Natural killer cell (primary cell): Measurements from ENCODE around the gene COL19A1. TPM values are rescaled to one million over a fixed set of nuclear protein-coding genes. Genes with fewer than 3 reads are reported as not detected.

ENCODE experiments used
- ATAC-seq, 3 donors: fragments of 150-1000 bp in 2 of 3; fragments of 200-7000 bp in 1 of 3; cut with Tn5 transposase; 1 replicate in 1 of 3; 2 replicates in 2 of 3; pipeline ENCODE4 v1.10.0; 2021; ENCODE audit warnings: mild to moderate bottlenecking in 2 of 3, moderate library complexity in 2 of 3
- DNase-seq, 2 donors: peaks; one replicate each; pipeline versions ENCODE4 v3.0.0 to v3.0.0-alpha.2; 2013 to 2021; ENCODE audit warnings: mixed read lengths in 1 of 2
- H3K27ac ChIP-seq: one replicate; pipeline ENCODE4 v1.5.1; 2013; ENCODE audit warnings: mild to moderate bottlenecking, low read length
- H3K27me3 ChIP-seq: one replicate; pipeline ENCODE4 v1.6.1; 2013; ENCODE audit warnings: low read length; ENCODE audit not compliant: control insufficient read depth, insufficient read depth
- H3K36me3 ChIP-seq: one replicate; pipeline ENCODE4 v1.6.1; 2013; ENCODE audit warnings: low read length; ENCODE audit not compliant: control insufficient read depth, insufficient read depth
- H3K4me1 ChIP-seq: one replicate; pipeline ENCODE4 v1.6.1; 2013; ENCODE audit warnings: low read length; ENCODE audit not compliant: control insufficient read depth, insufficient read depth
- H3K4me3 ChIP-seq: one replicate; pipeline ENCODE4 v1.5.1; 2013; ENCODE audit warnings: low read length
- H3K9me3 ChIP-seq: one replicate; pipeline ENCODE4 v1.6.1; 2013; ENCODE audit warnings: low read length; ENCODE audit not compliant: control insufficient read depth, insufficient read depth
- H3K27ac Mint-ChIP-seq, 2 donors: one replicate each; pipeline ENCODE4 v1.8.0; 2022; ENCODE audit warnings: mild to moderate bottlenecking in 2 of 2, mixed read lengths in 2 of 2, moderate library complexity in 1 of 2
- H3K27me3 Mint-ChIP-seq, 2 donors: one replicate each; pipeline ENCODE4 v1.8.0; 2022; ENCODE audit warnings: low read depth in 2 of 2, mixed read lengths in 2 of 2
- H3K36me3 Mint-ChIP-seq: one replicate; pipeline ENCODE4 v1.8.0; 2022; ENCODE audit warnings: mixed read lengths
- H3K4me1 Mint-ChIP-seq, 2 donors: one replicate each; pipeline ENCODE4 v1.8.0; 2022; ENCODE audit warnings: mixed read lengths in 2 of 2
- H3K4me3 Mint-ChIP-seq: one replicate; pipeline ENCODE4 v1.8.0; 2022; ENCODE audit warnings: mild to moderate bottlenecking, moderate library complexity, mixed read lengths
- H3K9me3 Mint-ChIP-seq, 2 donors: one replicate each; pipeline ENCODE4 v1.8.0; 2022; ENCODE audit warnings: mixed read lengths in 2 of 2
- WGBS: methylation state at CpG from one replicate; pipeline ENCODE4 v1.1.7; 2013; ENCODE audit warnings: missing lambda C conversion rate; ENCODE audit not compliant: insufficient coverage; 5-methylcytosine and 5-hydroxymethylcytosine counted together
- intact Hi-C: fragments of 100-400 bp; cut with micrococcal nuclease; formaldehyde crosslinking; loops from one replicate; pipeline ENCODE4 v1.14.2; 2022
- total RNA-seq, 4 donors: library from RNA; stranded (reverse); fragments of 120-200 nt in 1 of 4; gene quantifications; one replicate each; pipeline versions ENCODE4 v1.2.3 to v1.2.4, GENCODE V29; 2013 to 2022
- TF ChIP-seq, protein P1 (sequence below): fragments of 200-600 bp; IDR thresholded peaks from one replicate; pipeline ENCODE4 v1.8.0; 2022; ENCODE audit warnings: antibody characterized with exemption

The COL19A1 gene
- total RNA-seq, 3 donors from 2014 or later (not counting 1 experiment from before 2014, with no cell fraction given) = 0.07 to 0.33 (median 0.18) TPM

DNA sequence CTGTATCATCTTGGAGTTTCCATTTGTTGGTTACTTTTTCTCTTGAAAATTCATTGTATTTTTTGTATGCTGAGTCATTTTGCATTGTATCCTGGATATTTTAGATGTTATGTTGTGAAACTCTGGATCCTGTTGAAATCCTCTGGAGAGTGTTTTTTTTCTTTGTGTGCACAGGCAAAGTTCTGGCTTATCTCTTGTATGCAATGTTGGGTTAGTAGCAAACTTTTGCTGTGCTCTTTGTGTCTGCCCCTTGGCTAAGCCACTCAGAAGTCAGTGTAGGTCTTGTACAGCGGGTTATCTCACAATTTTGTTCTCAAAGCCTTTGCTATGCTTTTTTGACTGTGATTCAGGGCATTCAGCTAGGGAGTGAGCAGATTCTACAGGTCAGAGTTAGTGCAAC is 40.5 kb upstream of the COL19A1 start:
- Mint-ChIP-seq H3K27ac (no peak overlapping the region), H3K4me1 (no peaks in the 10 kb centered on the region), H3K9me3 (no peaks in the 10 kb centered on the region), H3K27me3 (peaks cover 4 to 9% of the 10 kb centered on the region in 2 donors), H3K36me3 (no peaks in the 10 kb centered on the region), H3K4me3 (no peak overlapping the region)
- WGBS = 95% methylated on average over 1 of the region's 1 CpG
- Histone ChIP-seq H3K9me3 (no peaks in the 10 kb centered on the region), H3K4me1 (no peaks in the 10 kb centered on the region), H3K27me3 (no peaks in the 10 kb centered on the region), H3K4me3 (no peak overlapping the region), H3K36me3 (no peaks in the 10 kb centered on the region), H3K27ac (no peak overlapping the region)
- DNase-seq (no peak), ATAC-seq (no peak)
- intact Hi-C loops = no loop called here
- TF ChIP-seq, protein P1, sequence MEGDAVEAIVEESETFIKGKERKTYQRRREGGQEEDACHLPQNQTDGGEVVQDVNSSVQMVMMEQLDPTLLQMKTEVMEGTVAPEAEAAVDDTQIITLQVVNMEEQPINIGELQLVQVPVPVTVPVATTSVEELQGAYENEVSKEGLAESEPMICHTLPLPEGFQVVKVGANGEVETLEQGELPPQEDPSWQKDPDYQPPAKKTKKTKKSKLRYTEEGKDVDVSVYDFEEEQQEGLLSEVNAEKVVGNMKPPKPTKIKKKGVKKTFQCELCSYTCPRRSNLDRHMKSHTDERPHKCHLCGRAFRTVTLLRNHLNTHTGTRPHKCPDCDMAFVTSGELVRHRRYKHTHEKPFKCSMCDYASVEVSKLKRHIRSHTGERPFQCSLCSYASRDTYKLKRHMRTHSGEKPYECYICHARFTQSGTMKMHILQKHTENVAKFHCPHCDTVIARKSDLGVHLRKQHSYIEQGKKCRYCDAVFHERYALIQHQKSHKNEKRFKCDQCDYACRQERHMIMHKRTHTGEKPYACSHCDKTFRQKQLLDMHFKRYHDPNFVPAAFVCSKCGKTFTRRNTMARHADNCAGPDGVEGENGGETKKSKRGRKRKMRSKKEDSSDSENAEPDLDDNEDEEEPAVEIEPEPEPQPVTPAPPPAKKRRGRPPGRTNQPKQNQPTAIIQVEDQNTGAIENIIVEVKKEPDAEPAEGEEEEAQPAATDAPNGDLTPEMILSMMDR = no peak

DNA sequence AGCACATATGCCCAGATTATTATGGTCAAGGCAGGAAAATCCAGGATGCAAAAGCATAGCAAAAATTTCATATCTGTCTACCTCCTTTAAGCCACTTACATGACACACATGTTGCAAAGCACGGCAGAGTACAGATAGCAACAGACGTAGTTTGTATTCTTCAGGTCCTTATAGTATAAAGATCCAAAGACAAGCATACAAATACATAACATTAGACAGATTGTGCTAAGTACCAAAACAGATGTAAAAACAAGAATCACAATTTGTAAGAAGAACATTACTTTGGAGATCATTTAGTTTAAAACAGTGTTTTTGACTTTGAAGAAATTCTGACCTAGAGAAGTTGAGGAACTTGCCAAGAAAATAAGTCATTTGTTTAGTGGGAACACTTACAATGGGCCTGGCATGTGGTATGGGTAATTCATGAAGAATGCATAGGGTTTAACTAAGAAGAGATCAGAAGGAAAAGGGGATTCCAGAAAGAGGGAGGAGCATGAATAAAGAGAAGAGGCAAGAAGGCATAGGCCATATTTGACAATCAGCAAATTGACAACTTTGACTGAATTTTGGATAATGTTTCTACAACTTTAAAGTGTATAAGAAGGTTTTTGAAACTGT is 39.0 kb upstream of the COL19A1 start:
- TF ChIP-seq, protein P1 = no peak
- H3K27ac Mint-ChIP-seq = no peak overlapping the region
- no peaks in the 10 kb centered on the region for H3K9me3 Mint-ChIP-seq
- DNase-seq = no peak
- Histone ChIP-seq H3K27me3 (no peaks in the 10 kb centered on the region), H3K27ac (no peak overlapping the region), H3K4me3 (no peak overlapping the region), H3K4me1 (no peaks in the 10 kb centered on the region), H3K36me3 (no peaks in the 10 kb centered on the region), H3K9me3 (no peaks in the 10 kb centered on the region)
- H3K36me3 Mint-ChIP-seq = no peaks in the 10 kb centered on the region
- 92% methylated on average over 1 of the region's 2 CpGs for WGBS
- no peaks in the 10 kb centered on the region for H3K4me1 Mint-ChIP-seq
- peaks cover 4 to 9% of the 10 kb centered on the region in 2 donors for H3K27me3 Mint-ChIP-seq
- no peak overlapping the region for H3K4me3 Mint-ChIP-seq
- no peak for ATAC-seq
- intact Hi-C loops = no loop called here

- DNase-seq (no peak), ATAC-seq (no peak)
- no peaks in the 10 kb centered on the region for H3K4me1 ChIP-seq
- no peak overlapping the region for H3K27ac Mint-ChIP-seq
- peaks cover 4 to 5% of the 10 kb centered on the region in 2 donors for H3K4me1 Mint-ChIP-seq
- H3K9me3 Mint-ChIP-seq = no peaks in the 10 kb centered on the region
- H3K27ac ChIP-seq = no peak overlapping the region
- H3K9me3 ChIP-seq = no peaks in the 10 kb centered on the region
- H3K4me3 Mint-ChIP-seq = no peak overlapping the region
- peaks cover 2% of the 10 kb centered on the region for H3K27me3 ChIP-seq
- no peaks in the 10 kb centered on the region for H3K36me3 Mint-ChIP-seq
- H3K36me3 ChIP-seq = no peaks in the 10 kb centered on the region
- H3K27me3 Mint-ChIP-seq = peaks cover 15 to 34% of the 10 kb centered on the region in 2 donors
- intact Hi-C loops = no loop called here
- TF ChIP-seq, protein P1 = no peak
- H3K4me3 ChIP-seq = no peak overlapping the region
These were observed 33.8 kb upstream of the COL19A1 start for GRCh38 chr6:69832558-69832957.
